ENCODE data around the gene DPM2.

Gene DPM2

GRCh38 chr9:127893392-127893791 is 44.3 kb downstream of the DPM2 start:
- no peak overlapping the region for H3K4me3 ChIP-seq (ENCODE audit: low read depth, low read length)
- TF ChIP-seq POLR2A (IDR thresholded peaks at IDR 0.05; ENCODE audit: extremely low read depth, insufficient read length) (no peak), CTCF (IDR thresholded peaks at IDR 0.05; ENCODE audit: low read depth, low read length) (no peak), MYC (IDR thresholded peaks at IDR 0.05; ENCODE audit: low read depth, low read length) (no peak), MAX (IDR thresholded peaks at IDR 0.05; ENCODE audit: low read depth, low read length) (no peak)

GRCh38 chr9:127892831-127893230 is 44.8 kb downstream of the DPM2 start:
- no peak overlapping the region for H3K4me3 ChIP-seq (ENCODE audit: low read depth, low read length)
- no peak for DNase-seq (ENCODE audit: low read depth)
- no peak for TF ChIP-seq CTCF (IDR thresholded peaks at IDR 0.05; ENCODE audit: low read depth, low read length)
- no peak for TF ChIP-seq POLR2A (IDR thresholded peaks at IDR 0.05; ENCODE audit: extremely low read depth, insufficient read length)
- no peak for TF ChIP-seq MAX (IDR thresholded peaks at IDR 0.05; ENCODE audit: low read depth, low read length)

More at GRCh38 chr9:127893392-127893791, 44.3 kb downstream of the DPM2 start:
- no peak for DNase-seq (ENCODE audit: low read depth)

GRCh38 chr9:127890053-127890452 is 47.6 kb downstream of the DPM2 start:
- H3K4me3 ChIP-seq (ENCODE audit: low read depth, low read length) = no peak overlapping the region
- DNase-seq (ENCODE audit: low read depth) = no peak
- TF ChIP-seq MYC (IDR thresholded peaks at IDR 0.05; ENCODE audit: low read depth, low read length) = no peak
- no peak for TF ChIP-seq MAX (IDR thresholded peaks at IDR 0.05; ENCODE audit: low read depth, low read length)
- no peak for TF ChIP-seq POLR2A (IDR thresholded peaks at IDR 0.05; ENCODE audit: extremely low read depth, insufficient read length)
- no peak for TF ChIP-seq CTCF (IDR thresholded peaks at IDR 0.05; ENCODE audit: low read depth, low read length)

- no peak overlapping the region for H3K4me3 ChIP-seq (ENCODE audit: low read depth, low read length)
- TF ChIP-seq MYC (IDR thresholded peaks at IDR 0.05; ENCODE audit: low read depth, low read length) (no peak), CTCF (IDR thresholded peaks at IDR 0.05; ENCODE audit: low read depth, low read length) (peak; percentile 1)
- peak; percentile 47 for DNase-seq (ENCODE audit: low read depth)
Measured at GRCh38 chr9:127887792-127888191, 49.9 kb downstream of the DPM2 start.

GRCh38 chr9:127886401-127886972 is 51.2 kb downstream of the DPM2 start:
- no peak overlapping the region for H3K4me3 ChIP-seq (ENCODE audit: low read depth, low read length)
- no peak for TF ChIP-seq MAX (IDR thresholded peaks at IDR 0.05; ENCODE audit: low read depth, low read length)
- TF ChIP-seq CTCF (IDR thresholded peaks at IDR 0.05; ENCODE audit: low read depth, low read length) = no peak
- no peak for TF ChIP-seq POLR2A (IDR thresholded peaks at IDR 0.05; ENCODE audit: extremely low read depth, insufficient read length)
- no peak for TF ChIP-seq MYC (IDR thresholded peaks at IDR 0.05; ENCODE audit: low read depth, low read length)
- no peak for DNase-seq (ENCODE audit: low read depth)

Measured in NB4 (cell line).